Activated T-cell treated with anti-CD3 and anti-CD28 coated beads, Interleukin-2, amount 50 U/mL, for 72 hours (primary cell): ENCODE measurements around the gene WWOX. TPM values are rescaled to one million over a fixed set of nuclear protein-coding genes. Genes with fewer than 3 reads are reported as not detected.

Experiments used
- ATAC-seq, 2 donors: fragments of 150-1000 bp; cut with Tn5 transposase; replicated peaks in 1 of 2; 2 replicates each; pipeline ENCODE4 v1.10.0; 2021; ENCODE audit warnings: moderate library complexity in 2 of 2, mild to moderate bottlenecking in 1 of 2
- DNase-seq, 2 donors: peaks; one replicate each; pipeline ENCODE4 v3.0.0; 2021 to 2022; ENCODE audit warnings: mixed read lengths in 1 of 2
- H3K27ac Mint-ChIP-seq: one replicate; pipeline ENCODE4 v1.8.0; 2022; ENCODE audit warnings: mild to moderate bottlenecking, moderate library complexity, mixed read lengths
- H3K27me3 Mint-ChIP-seq: one replicate; pipeline ENCODE4 v1.8.0; 2022; ENCODE audit warnings: low read depth, mixed read lengths
- H3K36me3 Mint-ChIP-seq, 2 donors: one replicate each; pipeline ENCODE4 v1.8.0; 2022; ENCODE audit warnings: mixed read lengths in 2 of 2, mild to moderate bottlenecking in 1 of 2; ENCODE audit not compliant: insufficient read depth in 2 of 2
- H3K4me1 Mint-ChIP-seq: one replicate; pipeline ENCODE4 v1.8.0; 2022; ENCODE audit warnings: low read depth, mixed read lengths
- H3K4me3 Mint-ChIP-seq, 2 donors: one replicate each; pipeline ENCODE4 v1.8.0; 2022; ENCODE audit warnings: mild to moderate bottlenecking in 2 of 2, mixed read lengths in 2 of 2, moderate library complexity in 2 of 2
- H3K9me3 Mint-ChIP-seq, 2 donors: one replicate each; pipeline ENCODE4 v1.8.0; 2022; ENCODE audit warnings: mixed read lengths in 2 of 2
- total RNA-seq, 2 donors: library from RNA; stranded (reverse); gene quantifications; one replicate each; pipeline ENCODE4 v1.2.3, GENCODE V29; 2022

Gene WWOX
- total RNA-seq, 2 donors from 2014 or later: 21.2 to 21.5 TPM

GRCh38 chr16:78812582-78812981 is 713.1 kb downstream of the WWOX start:
- ATAC-seq (no peak), DNase-seq (no peak)
- Mint-ChIP-seq H3K36me3 (no peaks in the 10 kb centered on the region), H3K27me3 (no peaks in the 10 kb centered on the region), H3K4me3 (no peak overlapping the region), H3K4me1 (no peaks in the 10 kb centered on the region), H3K9me3 (peaks cover 0 to 2% of the 10 kb centered on the region in 2 donors), H3K27ac (no peak overlapping the region)

- no peak overlapping the region for H3K27ac Mint-ChIP-seq
- no peak for ATAC-seq
- no peaks in the 10 kb centered on the region for H3K27me3 Mint-ChIP-seq
- no peaks in the 10 kb centered on the region for H3K9me3 Mint-ChIP-seq
- no peaks in the 10 kb centered on the region for H3K4me1 Mint-ChIP-seq
- H3K36me3 Mint-ChIP-seq: no peaks in the 10 kb centered on the region
- H3K4me3 Mint-ChIP-seq: no peak overlapping the region
- no peak for DNase-seq
Measured at GRCh38 chr16:78813661-78814311, 714.3 kb downstream of the WWOX start.

GRCh38 chr16:78815713-78816112 is 716.3 kb downstream of the WWOX start:
- ATAC-seq: no peak
- no peak overlapping the region for H3K4me3 Mint-ChIP-seq
- H3K4me1 Mint-ChIP-seq: no peaks in the 10 kb centered on the region
- no peaks in the 10 kb centered on the region for H3K27me3 Mint-ChIP-seq
- no peaks in the 10 kb centered on the region for H3K9me3 Mint-ChIP-seq
- no peaks in the 10 kb centered on the region for H3K36me3 Mint-ChIP-seq
- no peak for DNase-seq
- no peak overlapping the region for H3K27ac Mint-ChIP-seq

- H3K27me3 Mint-ChIP-seq: no peaks in the 10 kb centered on the region
- H3K9me3 Mint-ChIP-seq: no peaks in the 10 kb centered on the region
- H3K4me1 Mint-ChIP-seq: no peaks in the 10 kb centered on the region
- H3K4me3 Mint-ChIP-seq: no peak overlapping the region
- peak overlapping the region; percentile 79 for H3K27ac Mint-ChIP-seq
- ATAC-seq: peak in 1 of 2 donors; percentile 52
- H3K36me3 Mint-ChIP-seq: no peaks in the 10 kb centered on the region
- no peak for DNase-seq
Measured at GRCh38 chr16:78816499-78817195, 717.2 kb downstream of the WWOX start.

- peak overlapping the region; percentile 29 for H3K27ac Mint-ChIP-seq
- ATAC-seq (no peak), DNase-seq (no peak)
- H3K9me3 Mint-ChIP-seq: no peaks in the 10 kb centered on the region
- H3K27me3 Mint-ChIP-seq: no peaks in the 10 kb centered on the region
- H3K4me1 Mint-ChIP-seq: no peaks in the 10 kb centered on the region
- H3K36me3 Mint-ChIP-seq: no peaks in the 10 kb centered on the region
- no peak overlapping the region for H3K4me3 Mint-ChIP-seq
Measured at GRCh38 chr16:78817200-78817739, 717.8 kb downstream of the WWOX start.

- Mint-ChIP-seq H3K27ac (no peak overlapping the region), H3K27me3 (no peaks in the 10 kb centered on the region), H3K36me3 (peaks cover 0 to 2% of the 10 kb centered on the region in 2 donors), H3K4me1 (no peaks in the 10 kb centered on the region), H3K9me3 (peaks cover 0 to 1% of the 10 kb centered on the region in 2 donors), H3K4me3 (no peak overlapping the region)
- ATAC-seq: no peak
- no peak for DNase-seq
Measured at GRCh38 chr16:78821335-78821734, 721.9 kb downstream of the WWOX start.

- peaks cover 0 to 2% of the 10 kb centered on the region in 2 donors for H3K36me3 Mint-ChIP-seq
- H3K27me3 Mint-ChIP-seq: no peaks in the 10 kb centered on the region
- peaks cover 0 to 1% of the 10 kb centered on the region in 2 donors for H3K9me3 Mint-ChIP-seq
- H3K4me3 Mint-ChIP-seq: no peak overlapping the region
- ATAC-seq: no peak
- H3K4me1 Mint-ChIP-seq: no peaks in the 10 kb centered on the region
- no peak for DNase-seq
- H3K27ac Mint-ChIP-seq: no peak overlapping the region
Measured at GRCh38 chr16:78822509-78822908, 723.1 kb downstream of the WWOX start.

GRCh38 chr16:78823027-78823426 is 723.6 kb downstream of the WWOX start:
- H3K4me3 Mint-ChIP-seq: no peak overlapping the region
- DNase-seq (no peak), ATAC-seq (no peak)
- no peaks in the 10 kb centered on the region for H3K27me3 Mint-ChIP-seq
- no peak overlapping the region for H3K27ac Mint-ChIP-seq
- peaks cover 0 to 1% of the 10 kb centered on the region in 2 donors for H3K9me3 Mint-ChIP-seq
- H3K4me1 Mint-ChIP-seq: no peaks in the 10 kb centered on the region
- peaks cover 0 to 2% of the 10 kb centered on the region in 2 donors for H3K36me3 Mint-ChIP-seq

GRCh38 chr16:78829280-78829679 is 729.8 kb downstream of the WWOX start:
- no peak for DNase-seq
- Mint-ChIP-seq H3K36me3 (peaks cover 0 to 2% of the 10 kb centered on the region in 2 donors), H3K4me1 (no peaks in the 10 kb centered on the region), H3K27me3 (no peaks in the 10 kb centered on the region), H3K4me3 (no peak overlapping the region), H3K27ac (no peak overlapping the region), H3K9me3 (no peaks in the 10 kb centered on the region)
- ATAC-seq: peak in 1 of 2 donors; percentile 35

- Mint-ChIP-seq H3K9me3 (no peaks in the 10 kb centered on the region), H3K36me3 (no peaks in the 10 kb centered on the region), H3K27ac (no peak overlapping the region), H3K4me1 (no peaks in the 10 kb centered on the region), H3K4me3 (no peak overlapping the region), H3K27me3 (no peaks in the 10 kb centered on the region)
- no peak for ATAC-seq
- no peak for DNase-seq
Measured at GRCh38 chr16:78830599-78830998, 731.1 kb downstream of the WWOX start.

- H3K4me1 Mint-ChIP-seq: no peaks in the 10 kb centered on the region
- H3K9me3 Mint-ChIP-seq: no peaks in the 10 kb centered on the region
- no peaks in the 10 kb centered on the region for H3K27me3 Mint-ChIP-seq
- no peak overlapping the region for H3K27ac Mint-ChIP-seq
- H3K4me3 Mint-ChIP-seq: no peak overlapping the region
- DNase-seq: no peak
- ATAC-seq: peak in 1 of 2 donors; percentile 56
- H3K36me3 Mint-ChIP-seq: no peaks in the 10 kb centered on the region
Measured at GRCh38 chr16:78832100-78832499, 732.6 kb downstream of the WWOX start.

- ATAC-seq (peak; percentile 74 to 92), DNase-seq (peak in 1 of 2 donors; percentile 21)
- Mint-ChIP-seq H3K4me1 (no peaks in the 10 kb centered on the region), H3K27me3 (no peaks in the 10 kb centered on the region), H3K4me3 (peak overlapping the region; percentile 56), H3K36me3 (no peaks in the 10 kb centered on the region), H3K9me3 (no peaks in the 10 kb centered on the region), H3K27ac (peak overlapping the region; percentile 93)
Measured at GRCh38 chr16:78836802-78837491, 737.5 kb downstream of the WWOX start.

GRCh38 chr16:78837706-78838105 is 738.3 kb downstream of the WWOX start:
- ATAC-seq (no peak), DNase-seq (no peak)
- no peaks in the 10 kb centered on the region for H3K27me3 Mint-ChIP-seq
- H3K4me3 Mint-ChIP-seq: no peak overlapping the region
- no peaks in the 10 kb centered on the region for H3K4me1 Mint-ChIP-seq
- no peaks in the 10 kb centered on the region for H3K36me3 Mint-ChIP-seq
- peak overlapping the region; percentile 1 for H3K27ac Mint-ChIP-seq
- no peaks in the 10 kb centered on the region for H3K9me3 Mint-ChIP-seq
